NT2/D1 (cell line): ENCODE data around the gene MYO15B.

Source experiments
- DNase-seq: peaks from one replicate; pipeline ENCODE4 v3.0.0-alpha.2; 2011; ENCODE audit warnings: low read depth, low spot score
- H3K27me3 ChIP-seq: 2 replicates; pipeline ENCODE4 v1.6.0; 2011; ENCODE audit warnings: mild to moderate bottlenecking; ENCODE audit not compliant: insufficient read length, insufficient read depth
- H3K36me3 ChIP-seq: 2 replicates; pipeline ENCODE4 v1.6.1; 2011; ENCODE audit warnings: mild to moderate bottlenecking, low read length, mixed read lengths; ENCODE audit not compliant: insufficient read depth, insufficient read length
- H3K4me1 ChIP-seq: 2 replicates; pipeline ENCODE4 v1.5.1; 2011; ENCODE audit not compliant: insufficient read depth, insufficient read length
- H3K4me3 ChIP-seq: 2 replicates; pipeline ENCODE4 v1.5.1; 2011; ENCODE audit warnings: low read depth; ENCODE audit not compliant: insufficient read length
- H3K9ac ChIP-seq: 2 replicates; pipeline ENCODE4 v1.6.0; 2011; ENCODE audit warnings: low read depth; ENCODE audit not compliant: insufficient read length
- H3K9me3 ChIP-seq: 2 replicates; pipeline ENCODE4 v1.5.1; 2011; ENCODE audit warnings: mild to moderate bottlenecking, low read length; ENCODE audit not compliant: insufficient read depth
- SUZ12 ChIP-seq: IDR thresholded peaks from 2 replicates; pipeline ENCODE4 v1.6.1; 2011; ENCODE audit not compliant: insufficient read length, insufficient read depth; ENCODE audit errors: extremely low read depth
- YY1 ChIP-seq: IDR thresholded peaks from 2 replicates; pipeline ENCODE4 v1.6.1; 2011; ENCODE audit not compliant: insufficient read length, insufficient read depth
- ZNF274 ChIP-seq: IDR thresholded peaks from 2 replicates; pipeline ENCODE4 v1.6.1; 2011; ENCODE audit warnings: mild to moderate bottlenecking, low read depth, low read length

The MYO15B gene

DNA sequence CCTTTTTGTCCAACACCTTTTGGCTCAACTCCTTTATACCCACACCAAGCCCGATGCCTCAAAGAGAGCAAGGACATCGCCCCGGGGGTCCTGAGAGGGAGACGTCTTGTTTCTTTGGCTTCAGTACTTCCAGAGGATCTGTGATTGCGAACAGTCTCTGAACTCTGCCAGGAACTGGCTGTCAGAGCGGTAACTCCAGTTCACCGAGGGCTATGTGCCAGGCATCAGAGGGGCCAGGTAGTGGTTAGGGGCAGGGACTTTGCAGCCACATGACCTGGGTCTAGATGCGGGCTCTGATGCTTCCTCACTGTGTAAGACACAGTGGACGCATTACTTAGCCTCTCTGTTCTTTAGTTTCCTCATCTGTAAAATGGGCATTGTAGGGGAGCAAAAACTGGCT, 40.5 kb upstream of the MYO15B start:
- H3K9ac ChIP-seq: no peak overlapping the region
- no peaks in the 10 kb centered on the region for H3K27me3 ChIP-seq
- no peak for DNase-seq
- no peaks in the 10 kb centered on the region for H3K9me3 ChIP-seq
- no peak overlapping the region for H3K4me3 ChIP-seq
- H3K36me3 ChIP-seq: peaks cover 14% of the 10 kb centered on the region
- TF ChIP-seq ZNF274: no peak
- no peak for TF ChIP-seq YY1
- TF ChIP-seq SUZ12: no peak
- H3K4me1 ChIP-seq: peaks cover 52% of the 10 kb centered on the region

DNA sequence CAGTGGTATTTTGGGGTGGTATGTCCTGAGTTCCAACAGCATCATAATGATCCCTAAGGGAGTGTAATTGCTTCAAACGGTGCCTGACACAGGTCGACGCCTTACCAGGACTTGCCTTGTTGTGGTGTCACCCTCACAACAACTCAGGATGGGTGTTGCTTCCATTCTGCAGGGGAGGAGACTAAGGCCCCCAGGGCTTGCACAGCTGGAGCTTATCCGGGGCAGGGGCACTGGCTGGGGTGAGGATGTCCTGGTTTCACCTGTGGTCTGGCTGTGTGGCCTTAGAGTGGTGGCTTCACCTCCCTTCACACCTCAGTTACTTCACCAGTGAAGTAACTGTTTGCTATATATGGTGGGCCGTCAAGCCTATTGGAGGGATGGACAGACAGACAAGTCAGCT, 38.8 kb upstream of the MYO15B start:
- H3K4me1 ChIP-seq: peaks cover 49% of the 10 kb centered on the region
- H3K36me3 ChIP-seq: peaks cover 11% of the 10 kb centered on the region
- peak overlapping the region; percentile 36 for H3K9ac ChIP-seq
- H3K9me3 ChIP-seq: no peaks in the 10 kb centered on the region
- DNase-seq: no peak
- H3K4me3 ChIP-seq: no peak overlapping the region
- TF ChIP-seq ZNF274 (no peak), SUZ12 (no peak), YY1 (no peak)
- H3K27me3 ChIP-seq: no peaks in the 10 kb centered on the region

DNA sequence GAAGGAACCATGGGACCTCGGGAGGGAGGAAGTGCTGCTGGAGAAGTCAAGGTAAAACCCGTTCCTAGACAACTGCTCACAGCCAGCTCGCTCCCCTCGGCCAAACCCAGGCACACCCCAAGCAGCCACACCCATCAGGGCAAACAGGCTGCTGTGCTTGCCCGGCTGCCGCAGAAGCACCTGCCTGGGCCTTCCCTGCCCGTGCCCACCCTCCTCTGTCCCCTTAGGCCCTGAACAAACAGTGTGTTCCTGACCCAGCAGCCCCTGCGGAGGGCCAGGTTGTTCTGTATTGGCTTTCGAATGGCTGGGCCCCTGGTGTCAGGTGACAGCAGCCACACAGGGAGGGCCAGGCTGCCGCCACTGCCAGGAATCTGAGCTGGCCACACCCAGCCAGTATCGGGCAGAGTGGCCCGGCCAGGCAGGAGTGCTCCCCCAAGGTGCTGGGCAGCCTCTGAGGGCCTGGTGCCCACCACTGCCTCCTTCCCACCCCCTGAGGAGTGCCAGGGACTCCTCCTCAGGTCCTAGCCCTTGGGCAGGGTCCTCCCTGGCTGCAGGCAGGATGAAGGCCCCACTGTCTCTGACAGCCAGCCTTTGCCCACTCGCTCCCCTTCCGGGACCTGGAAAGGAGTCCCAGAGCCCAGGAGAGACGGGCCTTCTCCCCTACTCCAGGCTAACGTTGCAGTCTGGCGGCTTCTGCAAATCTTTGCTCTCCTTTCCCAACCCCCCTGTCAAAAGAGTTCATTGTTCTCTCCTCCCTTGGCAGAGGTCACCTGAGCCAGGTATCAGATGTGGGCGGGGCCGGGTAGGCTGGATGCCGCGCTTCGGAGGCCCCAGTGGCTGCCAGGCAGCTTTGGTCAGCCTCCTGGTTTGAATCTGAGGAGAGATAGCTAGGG, 38.1 kb upstream of the MYO15B start:
- DNase-seq: no peak
- Histone ChIP-seq H3K9ac (peak overlapping the region; percentile 57), H3K4me1 (peaks cover 43% of the 10 kb centered on the region), H3K9me3 (no peaks in the 10 kb centered on the region), H3K36me3 (peaks cover 9% of the 10 kb centered on the region), H3K4me3 (no peak overlapping the region), H3K27me3 (no peaks in the 10 kb centered on the region)
- TF ChIP-seq ZNF274: no peak
- no peak for TF ChIP-seq SUZ12
- no peak for TF ChIP-seq YY1

DNA sequence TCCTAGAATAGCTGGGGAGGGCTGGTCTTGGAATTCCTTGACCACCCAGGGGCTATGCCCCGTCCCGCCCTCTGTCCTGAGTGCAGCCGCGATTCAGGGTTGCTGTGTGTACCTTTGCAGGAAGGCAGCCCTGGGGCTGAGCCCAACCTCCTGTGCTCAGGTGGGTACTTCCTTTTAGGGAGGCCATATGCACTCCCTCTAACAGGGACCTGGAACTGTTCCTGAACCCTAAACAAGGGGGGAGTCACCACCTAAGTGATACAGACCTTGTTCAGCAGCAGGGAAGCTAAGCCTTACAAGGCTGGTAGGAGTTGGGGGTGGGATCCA, 37.5 kb upstream of the MYO15B start:
- Histone ChIP-seq H3K4me3 (no peak overlapping the region), H3K36me3 (peaks cover 9% of the 10 kb centered on the region), H3K4me1 (peaks cover 40% of the 10 kb centered on the region), H3K27me3 (no peaks in the 10 kb centered on the region), H3K9ac (peak overlapping the region; percentile 5), H3K9me3 (no peaks in the 10 kb centered on the region)
- TF ChIP-seq SUZ12 (no peak), YY1 (no peak), ZNF274 (no peak)
- no peak for DNase-seq

DNA sequence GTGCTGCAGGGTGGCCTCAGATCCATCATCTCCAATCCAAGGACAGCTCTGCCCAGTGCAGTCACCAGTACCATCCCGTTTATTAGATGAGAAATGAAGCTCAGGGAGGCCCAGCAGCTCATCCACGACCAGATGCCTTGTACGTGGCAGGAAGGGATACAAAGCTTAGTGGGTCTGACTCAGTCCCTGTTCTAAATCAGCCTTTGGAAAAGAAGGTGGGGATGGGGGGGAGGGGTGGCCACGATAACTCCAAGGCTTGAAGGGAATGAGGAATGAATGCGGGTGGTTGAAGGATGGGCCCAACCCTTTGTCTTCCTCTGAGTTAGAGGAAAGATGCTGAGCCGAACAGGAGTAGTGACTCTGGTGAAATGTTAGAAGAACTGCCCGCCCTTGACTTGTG, 36.3 kb upstream of the MYO15B start:
- Histone ChIP-seq H3K9ac (no peak overlapping the region), H3K4me1 (peaks cover 39% of the 10 kb centered on the region), H3K4me3 (no peak overlapping the region), H3K27me3 (no peaks in the 10 kb centered on the region), H3K9me3 (no peaks in the 10 kb centered on the region), H3K36me3 (peaks cover 7% of the 10 kb centered on the region)
- no peak for TF ChIP-seq ZNF274
- no peak for TF ChIP-seq YY1
- TF ChIP-seq SUZ12: no peak
- DNase-seq: no peak

DNA sequence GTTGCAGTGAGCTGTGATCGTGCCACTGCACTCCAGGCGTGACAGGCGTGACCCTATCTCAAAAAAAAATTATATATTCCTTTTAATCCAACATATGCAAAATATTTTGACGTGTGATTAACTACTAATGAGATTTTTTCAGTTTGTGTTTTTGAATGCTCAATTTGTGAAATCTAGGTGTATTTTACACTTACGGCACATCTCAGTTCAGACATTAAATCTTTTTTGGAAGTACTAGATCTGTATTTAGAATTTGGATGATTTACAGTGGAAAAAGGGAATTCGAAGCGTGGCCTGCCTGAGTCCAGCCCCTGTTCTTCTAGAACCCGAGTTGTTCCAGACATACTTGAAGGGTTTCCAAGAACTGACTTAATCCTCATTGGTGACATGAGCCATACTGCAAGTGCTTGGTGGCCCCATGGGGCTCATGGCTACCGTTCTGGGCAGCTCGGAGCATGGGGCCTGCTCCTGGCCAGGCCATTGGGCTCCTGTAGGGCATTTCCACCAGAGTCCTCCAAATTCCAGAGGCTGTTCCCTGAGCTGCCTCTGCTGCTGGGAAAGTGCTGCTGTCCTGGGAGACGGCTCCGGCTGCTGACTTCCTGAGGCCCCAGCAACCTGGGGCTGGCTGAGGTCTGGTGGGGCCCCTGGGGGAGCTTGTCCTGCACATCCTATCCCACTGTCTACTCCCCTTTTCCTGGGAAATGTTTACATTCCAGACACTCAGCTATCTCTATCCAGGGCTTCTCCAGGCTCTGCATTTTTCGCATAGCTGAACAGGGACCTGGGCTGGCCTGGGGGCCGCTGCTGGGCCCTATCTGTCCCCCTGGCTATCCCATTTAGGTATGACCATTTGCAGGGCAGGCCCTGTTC, 34.9 kb upstream of the MYO15B start:
- peak overlapping the region; percentile 14 for H3K9ac ChIP-seq
- DNase-seq: no peak

DNA sequence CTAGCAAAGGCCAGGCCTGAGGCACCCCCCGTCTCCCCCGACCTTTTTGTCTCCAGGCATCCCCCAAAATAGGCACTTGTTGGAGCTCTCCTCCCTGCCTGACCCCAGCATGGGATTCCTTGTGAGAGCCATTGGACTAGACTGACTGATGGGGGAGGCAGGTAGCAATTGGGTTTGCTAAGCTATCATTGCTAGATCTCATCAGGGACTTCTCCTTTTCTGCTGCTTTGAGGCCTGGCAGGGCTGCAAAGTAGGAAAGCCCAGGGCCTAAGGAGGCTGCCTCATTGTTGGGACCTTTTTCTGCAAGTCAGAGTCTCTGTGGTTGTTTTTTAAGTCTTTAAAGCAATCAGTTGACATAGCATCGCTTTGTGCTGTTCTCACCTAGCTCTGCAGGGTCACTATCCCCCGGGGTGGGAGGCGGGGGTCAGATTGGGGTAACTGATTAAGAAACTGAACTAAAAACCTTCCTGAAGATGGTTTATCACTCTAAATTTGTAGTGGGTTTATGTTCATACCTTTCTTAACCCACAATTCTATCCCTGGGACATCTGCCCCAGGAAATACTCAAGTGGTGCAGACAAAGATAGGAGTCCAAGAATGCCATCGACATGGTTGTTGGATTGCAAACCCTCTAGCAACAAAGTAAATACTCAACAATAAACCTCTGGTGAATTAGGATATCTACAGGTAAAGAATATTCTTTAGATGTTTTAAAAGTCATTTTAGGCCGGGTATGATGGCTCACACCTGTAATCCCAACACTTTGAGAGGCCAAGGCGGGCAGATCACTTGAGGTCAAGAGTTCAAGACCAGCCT, 34.1 kb upstream of the MYO15B start:
- Histone ChIP-seq H3K4me1 (peaks cover 50% of the 10 kb centered on the region), H3K9ac (no peak overlapping the region), H3K4me3 (no peak overlapping the region), H3K36me3 (peaks cover 10% of the 10 kb centered on the region), H3K27me3 (no peaks in the 10 kb centered on the region), H3K9me3 (no peaks in the 10 kb centered on the region)
- no peak for DNase-seq
- TF ChIP-seq ZNF274: no peak
- no peak for TF ChIP-seq SUZ12
- no peak for TF ChIP-seq YY1

More for the DNA sequence above, 34.9 kb upstream of the MYO15B start:
- peaks cover 43% of the 10 kb centered on the region for H3K4me1 ChIP-seq
- H3K4me3 ChIP-seq: no peak overlapping the region
- no peaks in the 10 kb centered on the region for H3K27me3 ChIP-seq
- peaks cover 6% of the 10 kb centered on the region for H3K36me3 ChIP-seq
- no peaks in the 10 kb centered on the region for H3K9me3 ChIP-seq
- TF ChIP-seq ZNF274: no peak
- no peak for TF ChIP-seq YY1
